ENCODE data around the gene IGFL4.

DNA sequence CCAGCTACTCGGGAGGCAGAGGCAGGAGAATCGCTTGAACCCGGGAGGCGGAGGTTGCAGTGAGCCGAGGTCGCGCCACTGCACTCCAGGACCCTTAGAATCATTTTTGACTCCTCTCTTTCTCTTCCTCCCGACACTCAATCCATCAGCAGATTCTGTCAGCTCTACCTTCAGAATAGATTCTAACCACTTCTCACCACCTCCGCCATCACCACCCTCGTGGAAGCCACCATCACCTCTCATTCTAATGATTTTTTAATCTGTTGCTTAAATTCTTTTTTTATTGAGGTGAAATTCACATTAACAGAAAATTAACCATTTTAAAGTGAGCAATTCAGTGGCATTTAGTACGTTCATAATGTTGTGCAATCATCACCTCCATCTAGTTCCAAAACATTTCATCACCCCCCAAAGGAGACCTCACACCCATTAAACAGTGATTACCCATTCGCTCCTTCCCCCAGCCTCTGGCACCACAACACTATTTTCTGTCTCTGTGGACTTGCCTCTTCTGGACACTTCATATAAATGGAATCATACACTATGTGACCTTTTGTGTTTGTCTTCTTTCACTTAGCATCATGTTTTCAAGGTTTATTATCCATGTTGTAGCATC, 50.6 kb downstream of the IGFL4 start:
- TF ChIP-seq, protein P1, sequence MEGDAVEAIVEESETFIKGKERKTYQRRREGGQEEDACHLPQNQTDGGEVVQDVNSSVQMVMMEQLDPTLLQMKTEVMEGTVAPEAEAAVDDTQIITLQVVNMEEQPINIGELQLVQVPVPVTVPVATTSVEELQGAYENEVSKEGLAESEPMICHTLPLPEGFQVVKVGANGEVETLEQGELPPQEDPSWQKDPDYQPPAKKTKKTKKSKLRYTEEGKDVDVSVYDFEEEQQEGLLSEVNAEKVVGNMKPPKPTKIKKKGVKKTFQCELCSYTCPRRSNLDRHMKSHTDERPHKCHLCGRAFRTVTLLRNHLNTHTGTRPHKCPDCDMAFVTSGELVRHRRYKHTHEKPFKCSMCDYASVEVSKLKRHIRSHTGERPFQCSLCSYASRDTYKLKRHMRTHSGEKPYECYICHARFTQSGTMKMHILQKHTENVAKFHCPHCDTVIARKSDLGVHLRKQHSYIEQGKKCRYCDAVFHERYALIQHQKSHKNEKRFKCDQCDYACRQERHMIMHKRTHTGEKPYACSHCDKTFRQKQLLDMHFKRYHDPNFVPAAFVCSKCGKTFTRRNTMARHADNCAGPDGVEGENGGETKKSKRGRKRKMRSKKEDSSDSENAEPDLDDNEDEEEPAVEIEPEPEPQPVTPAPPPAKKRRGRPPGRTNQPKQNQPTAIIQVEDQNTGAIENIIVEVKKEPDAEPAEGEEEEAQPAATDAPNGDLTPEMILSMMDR (IDR thresholded peaks at IDR 0.05) = no peak
- TF ChIP-seq POLR2A (IDR thresholded peaks at IDR 0.05) (no peak), POLR2AphosphoS5 (IDR thresholded peaks at IDR 0.05) (no peak)

Measured in breast epithelium (tissue), 3 donors.